GM23338 (cell line): ENCODE measurements around the gene NLRC5. TPM values are rescaled to one million over a fixed set of nuclear protein-coding genes. Genes with fewer than 3 reads are reported as not detected.

Experiments used
- ATAC-seq: fragments of 200-7000 bp; cut with Tn5 transposase; 3 replicates; pipeline ENCODE4 v1.9.1; 2020
- DNase-seq: peaks from one replicate; pipeline ENCODE4 v3.0.0-alpha.2; 2015; ENCODE audit warnings: low spot score
- H2AFZ ChIP-seq: fragments of 200-600 bp; sonication (generic); 2 replicates; pipeline ENCODE4 v1.8.0; 2016; ENCODE audit warnings: antibody characterized with exemption, mild to moderate bottlenecking, moderate library complexity
- H3F3A ChIP-seq: fragments of 200-600 bp; sonication (generic); replicated peaks from 2 replicates; pipeline ENCODE4 v1.8.0; 2017; ENCODE audit warnings: antibody characterized with exemption, mixed run types, low read depth
- H3K27ac ChIP-seq: fragments of 200-600 bp; sonication (generic); 2 replicates; pipeline ENCODE4 v1.6.1; 2016; ENCODE audit warnings: low read depth
- H3K27me3 ChIP-seq: fragments of 200-600 bp; sonication (generic); 2 replicates; pipeline ENCODE4 v1.8.0; 2016; ENCODE audit warnings: mild to moderate bottlenecking, mixed run types, moderate library complexity; ENCODE audit not compliant: insufficient read depth
- H3K36me3 ChIP-seq: fragments of 200-600 bp; sonication (generic); 2 replicates; pipeline ENCODE4 v1.8.0; 2016; ENCODE audit warnings: mild to moderate bottlenecking; ENCODE audit not compliant: insufficient read depth
- H3K4me1 ChIP-seq: fragments of 200-600 bp; sonication (generic); 2 replicates; pipeline ENCODE4 v1.8.0; 2016; ENCODE audit warnings: mild to moderate bottlenecking, moderate library complexity; ENCODE audit not compliant: insufficient read depth
- H3K4me2 ChIP-seq: fragments of 200-600 bp; sonication (generic); 2 replicates; pipeline ENCODE4 v1.7.1; 2017; ENCODE audit warnings: mixed run types
- H3K4me3 ChIP-seq: fragments of 200-600 bp; sonication (generic); 2 replicates; pipeline ENCODE4 v1.6.1; 2016; ENCODE audit warnings: mixed run types
- H3K79me2 ChIP-seq: fragments of 200-600 bp; sonication (generic); replicated peaks from 2 replicates; pipeline ENCODE4 v1.8.0; 2017; ENCODE audit warnings: mild to moderate bottlenecking; ENCODE audit not compliant: insufficient read depth
- H3K9me2 ChIP-seq: fragments of 200-600 bp; sonication (generic); 2 replicates; pipeline ENCODE4 v1.8.0; 2017; ENCODE audit not compliant: insufficient read depth
- H4K20me1 ChIP-seq: fragments of 200-600 bp; sonication (generic); replicated peaks from 2 replicates; pipeline ENCODE4 v1.8.0; 2017; ENCODE audit warnings: mild to moderate bottlenecking; ENCODE audit not compliant: insufficient read depth
- H3K27ac Mint-ChIP-seq: 2 replicates; pipeline ENCODE4 v1.8.0; 2020; ENCODE audit warnings: inconsistent platforms, mild to moderate bottlenecking, moderate library complexity, mixed read lengths
- H3K27me3 Mint-ChIP-seq: 3 replicates; pipeline ENCODE4 v1.8.0; 2022; ENCODE audit warnings: low read depth, mild to moderate bottlenecking, moderate library complexity, mixed read lengths, inconsistent platforms; ENCODE audit not compliant: insufficient read depth, poor library complexity
- H3K36me3 Mint-ChIP-seq: 3 replicates; pipeline ENCODE4 v1.8.0; 2021; ENCODE audit warnings: low read depth, mild to moderate bottlenecking, inconsistent platforms, moderate library complexity, mixed read lengths
- H3K4me1 Mint-ChIP-seq: 3 replicates; pipeline ENCODE4 v1.8.0; 2020; ENCODE audit warnings: mild to moderate bottlenecking, inconsistent platforms, mixed read lengths
- H3K4me3 Mint-ChIP-seq: 3 replicates; pipeline ENCODE4 v1.8.0; 2021; ENCODE audit warnings: moderate library complexity, mild to moderate bottlenecking, inconsistent platforms, mixed read lengths
- H3K9me3 Mint-ChIP-seq: 3 replicates; pipeline ENCODE4 v1.8.0; 2020; ENCODE audit warnings: moderate library complexity, mild to moderate bottlenecking, inconsistent platforms, mixed read lengths
- CREB1 ChIP-seq: fragments of 250-450 bp; sonication (Bioruptor Pico); IDR thresholded peaks from 2 replicates; pipeline ENCODE4 v1.5.0; 2020; ENCODE audit warnings: low read depth, mild to moderate bottlenecking, moderate library complexity
- CTCF ChIP-seq, 2 experiments: fragments of 200-600 bp in 1 of 2; sonication (generic) in 1 of 2; conservative IDR thresholded peaks; 2 replicates each; pipeline versions ENCODE4 v1.5.1 to v1.6.1; 2016 to 2017; ENCODE audit warnings: antibody characterized with exemption in 2 of 2, low read depth in 2 of 2, mild to moderate bottlenecking in 2 of 2, moderate library complexity in 1 of 2
- ETS1 ChIP-seq: IDR thresholded peaks from 2 replicates; pipeline ENCODE4 v1.6.1; 2016; ENCODE audit warnings: antibody characterized with exemption
- EZH2 ChIP-seq: fragments of 200-600 bp; sonication (generic); IDR thresholded peaks from one replicate; pipeline ENCODE4 v1.8.0; 2017; ENCODE audit warnings: antibody characterized with exemption, mild to moderate bottlenecking, low read depth; ENCODE audit not compliant: unreplicated experiment
- JUNB ChIP-seq: IDR thresholded peaks from one replicate; pipeline ENCODE4 v1.6.1; 2016; ENCODE audit warnings: antibody characterized with exemption; ENCODE audit not compliant: unreplicated experiment
- POLR2AphosphoS5 ChIP-seq: IDR thresholded peaks from 2 replicates; pipeline ENCODE4 v1.6.1; 2016; ENCODE audit warnings: antibody characterized with exemption, low read depth
- REST ChIP-seq: IDR thresholded peaks from one replicate; pipeline ENCODE4 v1.6.1; 2018; ENCODE audit warnings: antibody characterized with exemption; ENCODE audit not compliant: unreplicated experiment
- STAT1 ChIP-seq: IDR thresholded peaks from one replicate; pipeline ENCODE4 v1.6.1; 2016; ENCODE audit warnings: antibody characterized with exemption; ENCODE audit not compliant: unreplicated experiment
- ZNF331 ChIP-seq: fragments of 250-450 bp; sonication (Bioruptor Pico); IDR thresholded peaks from 2 replicates; pipeline ENCODE4 v1.5.0; 2020; ENCODE audit warnings: low read depth, mild to moderate bottlenecking, moderate library complexity
- polyA plus RNA-seq: library from polyadenylated mRNA; unstranded; fragments of >200 nt; fragmentation: Nextera tagmentation; extraction: Ambion mirVana; gene quantifications from 2 replicates; pipeline ENCODE4 v1.2.1, GENCODE V29; 2016
- total RNA-seq: library from RNA; depleted of rRNA; stranded (reverse); fragments of >200 nt; shearing (Covaris generic); gene quantifications from 2 replicates; pipeline ENCODE4 v1.2.3, GENCODE V29; 2014

NLRC5 gene
- total and polyA plus RNA-seq, 2 experiments from 2014 or later, result 2.3 to 3.9 TPM

GRCh38 chr16:57064995-57065394 lies 75.6 kb downstream of the NLRC5 start (continued):
- TF ChIP-seq ZNF331 (no peak), EZH2 (no peak), CTCF (conservative IDR thresholded peaks at IDR 0.05; ENCODE audit: low read depth in 2 of 2) (no peak), POLR2AphosphoS5 (no peak), JUNB (no peak), CREB1 (CRISPR knock-in tag) (no peak), STAT1 (no peak)

GRCh38 chr16:57066625-57067024 lies 77.3 kb downstream of the NLRC5 start:
- no peaks in the 10 kb centered on the region for H3K36me3 ChIP-seq
- H3K79me2 ChIP-seq, result no peaks in the 10 kb centered on the region
- Mint-ChIP-seq H3K4me3 (no peak overlapping the region), H3K36me3 (no peaks in the 10 kb centered on the region), H3K4me1 (no peaks in the 10 kb centered on the region; the same call in 2 of the 3 replicates), H3K9me3 (no peaks in the 10 kb centered on the region), H3K27ac (no peak overlapping the region), H3K27me3 (peaks cover 6% of the 10 kb centered on the region)
- no peak overlapping the region for H3K4me3 ChIP-seq
- no peak overlapping the region for H3K27ac ChIP-seq
- H3K9me2 ChIP-seq, result no peaks in the 10 kb centered on the region
- no peak overlapping the region for H3K4me2 ChIP-seq
- no peaks in the 10 kb centered on the region for H3K27me3 ChIP-seq
- H3K4me1 ChIP-seq, result no peaks in the 10 kb centered on the region
- no peaks in the 10 kb centered on the region for H4K20me1 ChIP-seq
- no peak for TF ChIP-seq REST
- no peak for TF ChIP-seq ZNF331
- TF ChIP-seq STAT1, result no peak
- TF ChIP-seq EZH2, result no peak
- H2AFZ ChIP-seq, result no peak overlapping the region
- ATAC-seq, result no peak
- no peak for DNase-seq
- no peaks in the 10 kb centered on the region for H3F3A ChIP-seq

GRCh38 chr16:57067347-57067746 lies 78.0 kb downstream of the NLRC5 start:
- TF ChIP-seq ETS1 (no peak), EZH2 (no peak)
- Histone ChIP-seq H3K27me3 (no peaks in the 10 kb centered on the region), H3K4me1 (no peaks in the 10 kb centered on the region), H3K27ac (no peak overlapping the region), H3K9me2 (no peaks in the 10 kb centered on the region), H2AFZ (no peak overlapping the region), H3F3A (no peaks in the 10 kb centered on the region), H3K36me3 (no peaks in the 10 kb centered on the region), H3K4me3 (no peak overlapping the region), H3K4me2 (no peak overlapping the region), H3K79me2 (no peaks in the 10 kb centered on the region), H4K20me1 (no peaks in the 10 kb centered on the region)
- no peak for DNase-seq
- no peak for ATAC-seq
- no peak overlapping the region for H3K27ac Mint-ChIP-seq
- no peak overlapping the region for H3K4me3 Mint-ChIP-seq
- no peaks in the 10 kb centered on the region for H3K9me3 Mint-ChIP-seq
- no peaks in the 10 kb centered on the region for H3K36me3 Mint-ChIP-seq
- H3K27me3 Mint-ChIP-seq, result peaks cover 6% of the 10 kb centered on the region
- no peaks in the 10 kb centered on the region; the same call in 2 of the 3 replicates for H3K4me1 Mint-ChIP-seq
